ENCODE data around the gene BLZF1.
"Not testable (repeated sequence)": the region's sequence is repeated elsewhere in the genome, so short reads cannot be mapped to it uniquely, and the experiment has no call there.

GRCh38 chr1:169334727-169335126 lies 33.3 kb upstream of the BLZF1 start:
- TF ChIP-seq CTCF (conservative IDR thresholded peaks at IDR 0.05; ENCODE audit: low read length); EZH2phosphoT487 (IDR thresholded peaks at IDR 0.05; ENCODE audit: borderline replicate concordance): not testable (repeated sequence)
